Epithelial cell of proximal tubule (primary cell): ENCODE results near the gene KLF6. TPM values are rescaled to one million over a fixed set of nuclear protein-coding genes. Genes with fewer than 3 reads are reported as not detected.

Experiments used
- DNase-seq: peaks from one replicate; pipeline ENCODE4 v3.0.0-alpha.2; 2011; ENCODE audit warnings: low read depth
- H3K4me3 ChIP-seq: 2 replicates; pipeline ENCODE4 v1.5.1; 2011; ENCODE audit warnings: low read depth, mild to moderate bottlenecking, low read length
- total RNA-seq: library from RNA; depleted of rRNA; stranded (reverse); fragments of >200 nt; gene quantifications from 2 replicates; pipeline ENCODE4 v1.2.3, GENCODE V29; 2015
- TF ChIP-seq, protein P1 (sequence below): conservative IDR thresholded peaks from 2 replicates; pipeline ENCODE4 v1.5.1; 2012; ENCODE audit warnings: low read depth, mild to moderate bottlenecking, low read length

KLF6 gene
- total RNA-seq, 1 donor from 2014 or later = 88.1 TPM

- H3K4me3 ChIP-seq = no peak overlapping the region
- no peak for DNase-seq
- TF ChIP-seq, protein P1, sequence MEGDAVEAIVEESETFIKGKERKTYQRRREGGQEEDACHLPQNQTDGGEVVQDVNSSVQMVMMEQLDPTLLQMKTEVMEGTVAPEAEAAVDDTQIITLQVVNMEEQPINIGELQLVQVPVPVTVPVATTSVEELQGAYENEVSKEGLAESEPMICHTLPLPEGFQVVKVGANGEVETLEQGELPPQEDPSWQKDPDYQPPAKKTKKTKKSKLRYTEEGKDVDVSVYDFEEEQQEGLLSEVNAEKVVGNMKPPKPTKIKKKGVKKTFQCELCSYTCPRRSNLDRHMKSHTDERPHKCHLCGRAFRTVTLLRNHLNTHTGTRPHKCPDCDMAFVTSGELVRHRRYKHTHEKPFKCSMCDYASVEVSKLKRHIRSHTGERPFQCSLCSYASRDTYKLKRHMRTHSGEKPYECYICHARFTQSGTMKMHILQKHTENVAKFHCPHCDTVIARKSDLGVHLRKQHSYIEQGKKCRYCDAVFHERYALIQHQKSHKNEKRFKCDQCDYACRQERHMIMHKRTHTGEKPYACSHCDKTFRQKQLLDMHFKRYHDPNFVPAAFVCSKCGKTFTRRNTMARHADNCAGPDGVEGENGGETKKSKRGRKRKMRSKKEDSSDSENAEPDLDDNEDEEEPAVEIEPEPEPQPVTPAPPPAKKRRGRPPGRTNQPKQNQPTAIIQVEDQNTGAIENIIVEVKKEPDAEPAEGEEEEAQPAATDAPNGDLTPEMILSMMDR = no peak
Observed at GRCh38 chr10:3797750-3798149, 12.7 kb upstream of the KLF6 start.

DNA sequence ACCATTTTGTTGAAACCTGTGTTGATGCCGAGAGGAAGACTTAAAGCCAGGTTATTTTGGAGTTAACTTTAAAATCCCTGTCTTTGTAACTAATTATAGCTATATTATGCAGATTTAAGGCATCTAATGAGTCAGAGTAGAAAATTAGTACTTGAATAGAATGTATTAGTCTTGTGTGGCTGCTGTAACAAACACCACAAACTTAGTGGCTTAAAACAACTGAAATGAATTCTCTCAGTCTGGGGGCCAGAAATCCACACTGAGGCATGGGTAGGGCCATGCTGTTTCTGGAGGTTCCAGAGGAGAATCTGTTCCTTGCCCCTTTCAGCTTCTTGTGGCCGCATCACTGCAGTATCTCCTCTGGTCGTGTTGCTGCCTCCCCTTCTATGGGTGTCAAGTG, 8.5 kb upstream of the KLF6 start:
- TF ChIP-seq, protein P1 = no peak
- no peak overlapping the region for H3K4me3 ChIP-seq
- no peak for DNase-seq

GRCh38 chr10:3792710-3793219, 7.8 kb upstream of the KLF6 start:
- no peak for DNase-seq
- H3K4me3 ChIP-seq = no peak overlapping the region
- TF ChIP-seq, protein P1 = no peak

GRCh38 chr10:3791974-3792633, 7.1 kb upstream of the KLF6 start:
- no peak for DNase-seq
- no peak overlapping the region for H3K4me3 ChIP-seq
- TF ChIP-seq, protein P1 = no peak

- TF ChIP-seq, protein P1 = no peak
- DNase-seq = no peak
- no peak overlapping the region for H3K4me3 ChIP-seq
Observed at GRCh38 chr10:3790858-3791257, 5.8 kb upstream of the KLF6 start.

GRCh38 chr10:3790272-3790671, 5.3 kb upstream of the KLF6 start:
- TF ChIP-seq, protein P1 = no peak
- no peak overlapping the region for H3K4me3 ChIP-seq
- DNase-seq = no peak

- H3K4me3 ChIP-seq = no peak overlapping the region
- DNase-seq = no peak
- TF ChIP-seq, protein P1 = no peak
Observed at GRCh38 chr10:3789621-3790020, 4.6 kb upstream of the KLF6 start.
